ENCODE data around the gene RPL36AL. TPM values are rescaled to one million over a fixed set of nuclear protein-coding genes. Genes with fewer than 3 reads are reported as not detected.

Gene RPL36AL
- total RNA-seq, 4 donors from 2014 or later, result 60.6 to 388 (median 166) TPM

GRCh38 chr14:49581209-49582112 lies 39.0 kb downstream of the RPL36AL start:
- no peak overlapping the region for H3K27ac ChIP-seq
- no peak for DNase-seq
- H3K27me3 ChIP-seq, result no peaks in the 10 kb centered on the region
- peaks cover 0 to 4% of the 10 kb centered on the region in 2 donors for H3K4me1 ChIP-seq
- H3K4me3 ChIP-seq, result no peak overlapping the region
- TF ChIP-seq CTCF (IDR thresholded peaks at IDR 0.05), result no peak
- no peak for TF ChIP-seq POLR2A (IDR thresholded peaks at IDR 0.05)
- H3K36me3 ChIP-seq, result no peaks in the 10 kb centered on the region
- intact Hi-C loops (cut with DNase I; ENCODE audit: low total_unique reads), result no loop called here
- H3K9me3 ChIP-seq, result no peaks in the 10 kb centered on the region

GRCh38 chr14:49579841-49580240 lies 40.6 kb downstream of the RPL36AL start:
- H3K36me3 ChIP-seq, result no peaks in the 10 kb centered on the region
- no peak overlapping the region for H3K4me3 ChIP-seq
- intact Hi-C loops (cut with DNase I; ENCODE audit: low total_unique reads), result no loop called here
- no peak overlapping the region for H3K27ac ChIP-seq
- peaks cover 0 to 3% of the 10 kb centered on the region in 2 donors for H3K4me1 ChIP-seq
- no peaks in the 10 kb centered on the region for H3K27me3 ChIP-seq
- TF ChIP-seq CTCF (IDR thresholded peaks at IDR 0.05), result no peak
- no peak for TF ChIP-seq POLR2A (IDR thresholded peaks at IDR 0.05)
- no peaks in the 10 kb centered on the region for H3K9me3 ChIP-seq
- no peak for DNase-seq

GRCh38 chr14:49578141-49578540 lies 42.3 kb downstream of the RPL36AL start:
- intact Hi-C loops (cut with DNase I; ENCODE audit: low total_unique reads), result no loop called here
- Histone ChIP-seq H3K9me3 (no peaks in the 10 kb centered on the region), H3K4me3 (no peak overlapping the region), H3K27ac (no peak overlapping the region), H3K36me3 (no peaks in the 10 kb centered on the region), H3K27me3 (no peaks in the 10 kb centered on the region), H3K4me1 (no peaks in the 10 kb centered on the region)
- TF ChIP-seq CTCF (IDR thresholded peaks at IDR 0.05), result no peak
- TF ChIP-seq POLR2A (IDR thresholded peaks at IDR 0.05), result no peak
- DNase-seq, result no peak

GRCh38 chr14:49574038-49574437 lies 46.4 kb downstream of the RPL36AL start:
- no peak for TF ChIP-seq POLR2A (IDR thresholded peaks at IDR 0.05)
- TF ChIP-seq CTCF (IDR thresholded peaks at IDR 0.05), result no peak
- Histone ChIP-seq H3K4me3 (no peak overlapping the region), H3K27ac (no peak overlapping the region), H3K27me3 (no peaks in the 10 kb centered on the region), H3K4me1 (no peaks in the 10 kb centered on the region), H3K36me3 (no peaks in the 10 kb centered on the region), H3K9me3 (no peaks in the 10 kb centered on the region)
- intact Hi-C loops (cut with DNase I; ENCODE audit: low total_unique reads), result no loop called here
- DNase-seq, result no peak

- intact Hi-C loops (cut with DNase I; ENCODE audit: low total_unique reads), result no loop called here
- no peak for DNase-seq
- Histone ChIP-seq H3K4me1 (no peaks in the 10 kb centered on the region), H3K27me3 (no peaks in the 10 kb centered on the region), H3K36me3 (no peaks in the 10 kb centered on the region), H3K4me3 (no peak overlapping the region), H3K9me3 (no peaks in the 10 kb centered on the region), H3K27ac (no peak overlapping the region)
- TF ChIP-seq POLR2A (IDR thresholded peaks at IDR 0.05), result no peak
- TF ChIP-seq CTCF (IDR thresholded peaks at IDR 0.05), result no peak
These were observed 51.1 kb downstream of the RPL36AL start for GRCh38 chr14:49569281-49569680.
